GM12878 (cell line): ENCODE measurements around the gene SLC37A1. TPM values are rescaled to one million over a fixed set of nuclear protein-coding genes. Genes with fewer than 3 reads are reported as not detected.

Source experiments
- ATAC-seq: fragments of 200-7000 bp; cut with Tn5 transposase; 3 replicates; pipeline ENCODE4 v1.9.1; 2020; ENCODE audit warnings: mild to moderate bottlenecking, moderate library complexity
- BruUV-seq: library from RNA; stranded (reverse); fragments of 400-500 nt; replicated peaks from 2 replicates; lab custom pipeline; 2021; lab: Mats Ljungman, UMichigan
- CTCF ChIA-PET: fragments of 300-600 bp; sonication (Branson Sonifier 250); formaldehyde crosslinking; extraction: SDS; loops from one replicate; lab custom pipeline; 2021; ENCODE audit warnings: inconsistent platforms; lab: Yijun Ruan, JAX
- POLR2A ChIA-PET: fragments of 350-600 bp; formaldehyde crosslinking; extraction: SDS; loops from one replicate; lab custom pipeline; 2021; ENCODE audit warnings: inconsistent platforms; lab: Charles Lee
- RAD21 ChIA-PET: fragments of 300-600 bp; sonication (Branson Sonifier 250); formaldehyde crosslinking; loops from one replicate; lab custom pipeline; 2023; ENCODE audit warnings: antibody characterized with exemption; ENCODE audit not compliant: unreplicated experiment; lab: Charles Lee
- SMC1A ChIA-PET: fragments of 300-600 bp; sonication (Branson Sonifier 250); formaldehyde crosslinking; loops from one replicate; lab custom pipeline; 2023; ENCODE audit not compliant: unreplicated experiment, uncharacterized antibody; lab: Charles Lee
- DNase-seq: peaks from one replicate; pipeline ENCODE4 v3.0.0-alpha.2; 2011; ENCODE audit warnings: low read depth, low spot score
- FAIRE-seq: peaks from 3 replicates; lab custom pipeline; 2011; peaks lifted over from hg19 to GRCh38; lab: Jason Lieb, UNC
- H2AFZ ChIP-seq: 2 replicates; pipeline ENCODE4 v1.6.0; 2011; ENCODE audit warnings: low read depth, low read length, control low read depth; ENCODE audit not compliant: control insufficient read depth
- H3K27ac ChIP-seq: 2 replicates; pipeline ENCODE4 v1.5.1; 2011; ENCODE audit warnings: control low read depth; ENCODE audit not compliant: control insufficient read depth, insufficient read depth
- H3K27me3 ChIP-seq, 2 experiments: replicated peaks in 1 of 2; 2 replicates each; pipeline versions ENCODE4 v1.6.0 to v1.6.1; 2011; ENCODE audit warnings: low read length in 1 of 2; ENCODE audit not compliant: control insufficient read depth in 2 of 2, insufficient read depth in 2 of 2
- H3K36me3 ChIP-seq, 2 experiments: 2 replicates each; pipeline ENCODE4 v1.5.1; 2011; ENCODE audit warnings: low read length in 1 of 2; ENCODE audit not compliant: control insufficient read depth in 2 of 2, insufficient read depth in 2 of 2
- H3K4me1 ChIP-seq: 2 replicates; pipeline ENCODE4 v1.6.1; 2011; ENCODE audit warnings: mild to moderate bottlenecking, low read length, moderate library complexity, mixed read lengths; ENCODE audit not compliant: control insufficient read depth, insufficient read depth
- H3K4me2 ChIP-seq: 2 replicates; pipeline ENCODE4 v1.6.0; 2011; ENCODE audit warnings: control low read depth; ENCODE audit not compliant: control insufficient read depth, insufficient read depth
- H3K4me3 ChIP-seq: fragments of 200-600 bp; sonication (generic); 2 replicates; pipeline ENCODE4 v1.5.1; 2016
- H3K79me2 ChIP-seq: 2 replicates; pipeline ENCODE4 v1.6.0; 2011; ENCODE audit warnings: low read length; ENCODE audit not compliant: control insufficient read depth, insufficient read depth
- H3K9ac ChIP-seq: 2 replicates; pipeline ENCODE4 v1.8.0; 2011; ENCODE audit warnings: low read length, control low read depth, mixed read lengths; ENCODE audit not compliant: control insufficient read depth, insufficient read depth
- H3K9me3 ChIP-seq: replicated peaks from 3 replicates; pipeline ENCODE4 v1.5.1; 2011; ENCODE audit warnings: mild to moderate bottlenecking, low read length; ENCODE audit not compliant: control insufficient read depth, insufficient read depth
- H4K20me1 ChIP-seq: 2 replicates; pipeline ENCODE4 v1.6.0; 2011; ENCODE audit not compliant: control insufficient read depth, insufficient read depth
- POLR2A ChIP-seq: IDR thresholded peaks from 2 replicates; pipeline ENCODE4 v1.6.1; 2011; ENCODE audit warnings: low read depth, mild to moderate bottlenecking, low read length
- ZNF592 ChIP-seq: fragments of 450-650 bp; IDR thresholded peaks from 2 replicates; pipeline ENCODE4 v1.6.1; 2017; ENCODE audit warnings: mild to moderate bottlenecking, moderate library complexity
- WGBS: methylation state at CpG from one replicate; pipeline ENCODE4 v1.1.6; 2016; ENCODE audit warnings: low lambda C conversion rate; ENCODE audit not compliant: insufficient replicate concordance, insufficient coverage; ENCODE audit errors: missing lambda C conversion rate; 5-methylcytosine and 5-hydroxymethylcytosine counted together
- in situ Hi-C: fragments of 300-500 bp; cut with MboI; formaldehyde crosslinking; loops from 9 replicates; pipeline ENCODE4 v1.14.3; 2018; ENCODE audit warnings: mixed read lengths
- intact Hi-C: fragments of 100-400 bp; cut with micrococcal nuclease; formaldehyde crosslinking; loops from one replicate; pipeline ENCODE4 v1.14.2; 2022; ENCODE audit not compliant: unreplicated experiment
- polyA plus RNA-seq, 11 experiments: library from polyadenylated mRNA; depleted of rRNA in 4 of 11; unstranded in 6 of 11; stranded (reverse) in 5 of 11; fragments of >200 nt; fragmentation: Nextera tagmentation in 4 of 11; fragmentation: Illumina TruSeq in 1 of 11; extraction: Ambion mirVana in 4 of 11; extraction: Trizol in 1 of 11; gene quantifications; 1 replicate in 1 of 11; 2 replicates in 10 of 11; pipeline versions ENCODE4 v1.2.1 to v1.2.3, GENCODE V29; 2011 to 2016; ENCODE audit warnings: inconsistent platforms in 2 of 11, missing spikeins in 2 of 11, low read depth in 1 of 11
- total RNA-seq, 4 experiments: library from RNA; depleted of rRNA in 3 of 4; stranded (reverse); fragments of >200 nt in 3 of 4; fragmentation: Illumina TruSeq in 1 of 4; extraction: Trizol in 1 of 4; gene quantifications; 2 replicates each; pipeline versions ENCODE4 v1.2.1 to v1.2.3, GENCODE V29; 2013 to 2021

The SLC37A1 gene
- total and polyA plus RNA-seq, 10 of the 15 experiments (the other 5 are each of a cell fraction or from before 2014, with no cell fraction given) = 1.1 to 35.5 (median 24.4) TPM

DNA sequence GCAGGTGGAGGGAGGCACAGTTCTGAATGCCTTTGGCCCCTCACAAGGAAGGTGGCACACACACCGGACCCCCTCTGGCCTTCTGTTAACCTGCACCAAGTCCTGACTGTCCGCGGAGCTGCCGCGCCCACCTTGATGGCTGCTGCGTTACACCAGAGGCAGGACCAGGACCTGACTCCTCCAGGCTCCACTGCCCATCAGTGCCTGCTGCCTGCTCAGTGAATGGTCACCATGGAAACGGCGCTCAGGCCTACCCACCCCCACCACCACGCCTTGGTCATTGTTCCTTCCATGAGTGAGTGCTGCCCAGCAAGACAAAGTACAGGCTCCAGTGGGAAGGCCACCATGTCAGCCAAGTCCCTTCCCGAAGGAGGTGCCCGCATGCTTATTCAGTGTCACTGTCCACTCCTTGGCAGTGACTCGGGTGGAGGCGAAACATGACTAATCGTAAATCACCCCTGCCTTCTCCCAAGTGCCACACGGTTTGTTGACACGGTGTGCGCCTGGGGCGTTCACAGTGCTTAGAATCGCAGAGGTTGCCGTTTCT is 57.3 kb downstream of the SLC37A1 start:
- Histone ChIP-seq H2AFZ (no peak overlapping the region), H3K36me3 (peaks cover 7 to 15% of the 10 kb centered on the region in 2 experiments; a peak in 3 of 4 replicates), H3K9ac (no peak overlapping the region), H3K79me2 (no peaks in the 10 kb centered on the region), H3K27ac (no peak overlapping the region), H3K4me2 (no peak overlapping the region), H3K9me3 (peaks cover 1% of the 10 kb centered on the region; the same call in 1 of the 3 replicates), H4K20me1 (no peaks in the 10 kb centered on the region), H3K4me1 (no peaks in the 10 kb centered on the region), H3K4me3 (no peak overlapping the region), H3K27me3 (no peaks in the 10 kb centered on the region)
- in situ Hi-C loops (no loop called here), intact Hi-C loops (no loop called here)
- RAD21 ChIA-PET = no interaction called here
- no TSS peak for BruUV-seq
- FAIRE-seq (no peak), DNase-seq (no peak), ATAC-seq (no peak)
- SMC1A ChIA-PET = no interaction called here
- no peak for TF ChIP-seq ZNF592
- TF ChIP-seq POLR2A = 0 out of 2 replicates have a peak, but pooled peaks have one; percentile 23
- CTCF ChIA-PET = no interaction called here
- POLR2A ChIA-PET = no interaction called here
- WGBS = 95% methylated on average over 20 of the region's 20 CpGs
